Measurements from ENCODE around the gene DTL. TPM values are rescaled to one million over a fixed set of nuclear protein-coding genes. Genes with fewer than 3 reads are reported as not detected.

DTL gene
- total RNA-seq, 2 experiments from 2014 or later: 61.7 to 64.4 TPM

- no peak for DNase-seq (ENCODE audit: low spot score)
- Histone ChIP-seq H3K36me3 (ENCODE audit: insufficient read depth, low read length) (peaks cover 99% of the 10 kb centered on the region), H3K4me2 (ENCODE audit: low read length) (no peak overlapping the region), H3K4me1 (ENCODE audit: insufficient read depth, low read length, poor library complexity, severe bottlenecking) (no peaks in the 10 kb centered on the region), H3K27ac (ENCODE audit: low read depth, low read length, poor library complexity, severe bottlenecking) (no peak overlapping the region), H3K4me3 (ENCODE audit: low read depth, low read length, poor library complexity, severe bottlenecking) (no peak overlapping the region), H2AFZ (ENCODE audit: low read length) (no peak overlapping the region), H3K9me2 (ENCODE audit: insufficient read depth, low read length) (no peaks in the 10 kb centered on the region), H3K79me2 (ENCODE audit: insufficient read depth, low read depth, low read length) (peaks cover 15% of the 10 kb centered on the region; the same call in 1 of the 2 replicates), H4K20me1 (ENCODE audit: insufficient read depth, low read length) (no peaks in the 10 kb centered on the region), H3K9me3 (ENCODE audit: low read length) (no peaks in the 10 kb centered on the region)
- ChIA-PET POLR2A (interaction anchor here (0.6 kb wide), 2 partner anchors 115 to 956 kb away, joined by 3 to 5 read pairs; no protein-coding TSS in a partner anchor), CTCF (ENCODE audit: unreplicated experiment) (no interaction called here)
- intact Hi-C loops (cut with micrococcal nuclease; ENCODE audit: unreplicated experiment): no loop called here
- no peak for TF ChIP-seq EZH2phosphoT487 (IDR thresholded peaks at IDR 0.05; ENCODE audit: borderline replicate concordance, low read depth, low read length)
- no peak for TF ChIP-seq CTCF (conservative IDR thresholded peaks at IDR 0.05; ENCODE audit: low read length)
- BruUV-seq (replicated peaks): no TSS peak
These were observed 47.3 kb downstream of the DTL start for GRCh38 chr1:212082765-212083406.

GRCh38 chr1:212089560-212090163, 54.1 kb downstream of the DTL start:
- Histone ChIP-seq H3K79me2 (ENCODE audit: insufficient read depth, low read depth, low read length) (peaks cover 21% of the 10 kb centered on the region), H3K9me3 (ENCODE audit: low read length) (0 out of 2 replicates have a peak, but pooled peaks cover 6% of the 10 kb centered on the region), H3K4me1 (ENCODE audit: insufficient read depth, low read length, poor library complexity, severe bottlenecking) (no peaks in the 10 kb centered on the region), H3K36me3 (ENCODE audit: insufficient read depth, low read length) (peaks cover 99% of the 10 kb centered on the region), H4K20me1 (ENCODE audit: insufficient read depth, low read length) (no peaks in the 10 kb centered on the region), H3K27ac (ENCODE audit: low read depth, low read length, poor library complexity, severe bottlenecking) (no peak overlapping the region), H3K9me2 (ENCODE audit: insufficient read depth, low read length) (no peaks in the 10 kb centered on the region), H3K4me3 (ENCODE audit: low read depth, low read length, poor library complexity, severe bottlenecking) (no peak overlapping the region), H2AFZ (ENCODE audit: low read length) (no peak overlapping the region), H3K4me2 (ENCODE audit: low read length) (no peak overlapping the region)
- BruUV-seq (replicated peaks): no TSS peak
- TF ChIP-seq EZH2phosphoT487 (IDR thresholded peaks at IDR 0.05; ENCODE audit: borderline replicate concordance, low read depth, low read length): no peak
- no peak for TF ChIP-seq CTCF (conservative IDR thresholded peaks at IDR 0.05; ENCODE audit: low read length)
- POLR2A ChIA-PET: no interaction called here
- intact Hi-C loops (cut with micrococcal nuclease; ENCODE audit: unreplicated experiment): no loop called here
- CTCF ChIA-PET (ENCODE audit: unreplicated experiment): no interaction called here
- DNase-seq (ENCODE audit: low spot score): peak; percentile 4

All from OCI-LY7 (cell line).